ENCODE data around the gene BSG. TPM values are rescaled to one million over a fixed set of nuclear protein-coding genes. Genes with fewer than 3 reads are reported as not detected.

BSG gene
- total RNA-seq, 1 experiment from 2014 or later: 758 TPM

GRCh38 chr19:591099-591958 lies 18.9 kb downstream of the BSG start (continued):
- TF ChIP-seq, protein P1, sequence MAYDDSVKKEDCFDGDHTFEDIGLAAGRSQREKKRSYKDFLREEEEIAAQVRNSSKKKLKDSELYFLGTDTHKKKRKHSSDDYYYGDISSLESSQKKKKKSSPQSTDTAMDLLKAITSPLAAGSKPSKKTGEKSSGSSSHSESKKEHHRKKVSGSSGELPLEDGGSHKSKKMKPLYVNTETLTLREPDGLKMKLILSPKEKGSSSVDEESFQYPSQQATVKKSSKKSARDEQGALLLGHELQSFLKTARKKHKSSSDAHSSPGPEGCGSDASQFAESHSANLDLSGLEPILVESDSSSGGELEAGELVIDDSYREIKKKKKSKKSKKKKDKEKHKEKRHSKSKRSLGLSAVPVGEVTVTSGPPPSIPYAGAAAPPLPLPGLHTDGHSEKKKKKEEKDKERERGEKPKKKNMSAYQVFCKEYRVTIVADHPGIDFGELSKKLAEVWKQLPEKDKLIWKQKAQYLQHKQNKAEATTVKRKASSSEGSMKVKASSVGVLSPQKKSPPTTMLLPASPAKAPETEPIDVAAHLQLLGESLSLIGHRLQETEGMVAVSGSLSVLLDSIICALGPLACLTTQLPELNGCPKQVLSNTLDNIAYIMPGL (CRISPR knock-in tag; IDR thresholded peaks at IDR 0.05): peak; percentile 46; the same call in 1 of the 2 replicates
- TF ChIP-seq ATF1 (CRISPR knock-in tag; IDR thresholded peaks at IDR 0.05) (peak; percentile 53; the same call in 1 of the 2 replicates), ZNF263 (CRISPR knock-in tag; IDR thresholded peaks at IDR 0.05; ENCODE audit: low read depth) (no peak), ELF4 (CRISPR knock-in tag; IDR thresholded peaks at IDR 0.05; ENCODE audit: low read depth) (no peak), TP53 (CRISPR knock-in tag; IDR thresholded peaks at IDR 0.05) (no peak), SOX15 (CRISPR knock-in tag; IDR thresholded peaks at IDR 0.05) (no peak), EMX1 (CRISPR knock-in tag; IDR thresholded peaks at IDR 0.05) (no peak), RELA (CRISPR knock-in tag; IDR thresholded peaks at IDR 0.05; ENCODE audit: borderline replicate concordance) (peak; percentile 47; the same call in 1 of the 2 replicates), MYBL2 (CRISPR knock-in tag; IDR thresholded peaks at IDR 0.05) (peak; percentile 77; the same call in 1 of the 2 replicates), ESRRA (CRISPR knock-in tag; IDR thresholded peaks at IDR 0.05; ENCODE audit: borderline replicate concordance) (no peak), CREB1 (CRISPR knock-in tag; IDR thresholded peaks at IDR 0.05) (peak; percentile 50; the same call in 1 of the 2 replicates), GABPB1 (CRISPR knock-in tag; IDR thresholded peaks at IDR 0.05) (no peak), ZNF532 (CRISPR knock-in tag; IDR thresholded peaks at IDR 0.05; ENCODE audit: borderline replicate concordance) (no peak), NR3C1 (CRISPR knock-in tag; conservative IDR thresholded peaks at IDR 0.05; ENCODE audit: low read depth) (no peak), IRF2 (CRISPR knock-in tag; IDR thresholded peaks at IDR 0.05; ENCODE audit: borderline replicate concordance, low read depth) (no peak), STAT6 (CRISPR knock-in tag; conservative IDR thresholded peaks at IDR 0.05; ENCODE audit: low read depth) (no peak), ZNF671 (CRISPR knock-in tag; IDR thresholded peaks at IDR 0.05) (no peak), ZNF512 (CRISPR knock-in tag; IDR thresholded peaks at IDR 0.05; ENCODE audit: borderline replicate concordance) (no peak; the same call in 1 of the 2 replicates), JUN (CRISPR knock-in tag; IDR thresholded peaks at IDR 0.05) (peak; percentile 62; the same call in 1 of the 2 replicates)
- TF ChIP-seq, protein P2, sequence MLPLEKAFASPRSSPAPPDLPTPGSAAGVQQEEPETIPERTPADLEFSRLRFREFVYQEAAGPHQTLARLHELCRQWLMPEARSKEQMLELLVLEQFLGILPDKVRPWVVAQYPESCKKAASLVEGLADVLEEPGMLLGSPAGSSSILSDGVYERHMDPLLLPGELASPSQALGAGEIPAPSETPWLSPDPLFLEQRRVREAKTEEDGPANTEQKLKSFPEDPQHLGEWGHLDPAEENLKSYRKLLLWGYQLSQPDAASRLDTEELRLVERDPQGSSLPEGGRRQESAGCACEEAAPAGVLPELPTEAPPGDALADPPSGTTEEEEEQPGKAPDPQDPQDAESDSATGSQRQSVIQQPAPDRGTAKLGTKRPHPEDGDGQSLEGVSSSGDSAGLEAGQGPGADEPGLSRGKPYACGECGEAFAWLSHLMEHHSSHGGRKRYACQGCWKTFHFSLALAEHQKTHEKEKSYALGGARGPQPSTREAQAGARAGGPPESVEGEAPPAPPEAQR (CRISPR knock-in tag; IDR thresholded peaks at IDR 0.05): no peak
- TF ChIP-seq, protein P3, sequence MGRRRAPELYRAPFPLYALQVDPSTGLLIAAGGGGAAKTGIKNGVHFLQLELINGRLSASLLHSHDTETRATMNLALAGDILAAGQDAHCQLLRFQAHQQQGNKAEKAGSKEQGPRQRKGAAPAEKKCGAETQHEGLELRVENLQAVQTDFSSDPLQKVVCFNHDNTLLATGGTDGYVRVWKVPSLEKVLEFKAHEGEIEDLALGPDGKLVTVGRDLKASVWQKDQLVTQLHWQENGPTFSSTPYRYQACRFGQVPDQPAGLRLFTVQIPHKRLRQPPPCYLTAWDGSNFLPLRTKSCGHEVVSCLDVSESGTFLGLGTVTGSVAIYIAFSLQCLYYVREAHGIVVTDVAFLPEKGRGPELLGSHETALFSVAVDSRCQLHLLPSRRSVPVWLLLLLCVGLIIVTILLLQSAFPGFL (CRISPR knock-in tag; IDR thresholded peaks at IDR 0.05; ENCODE audit: borderline replicate concordance): peak; percentile 41; the same call in 1 of the 2 replicates

Data from WTC11 (cell line).